Measurements from ENCODE around the gene KRTAP10-1. TPM values are rescaled to one million over a fixed set of nuclear protein-coding genes. Genes with fewer than 3 reads are reported as not detected.

The KRTAP10-1 gene
- total and polyA plus RNA-seq, 9 of the 15 experiments (the other 6 are each of a cell fraction or from before 2014, with no cell fraction given), result not detected

- TF ChIP-seq HES1 (IDR thresholded peaks at IDR 0.05; ENCODE audit: low read depth) (no peak), POLR3G (IDR thresholded peaks at IDR 0.05; ENCODE audit: extremely low read depth, insufficient read length, insufficient replicate concordance) (no peak), ATF1 (CRISPR knock-in tag; IDR thresholded peaks at IDR 0.05) (no peak), ATF1 (tag; IDR thresholded peaks at IDR 0.05) (peak; percentile 96), CBX3 (IDR thresholded peaks at IDR 0.05; ENCODE audit: borderline replicate concordance in 1 of 2, low read length in 2 of 2) (peak in 1 of 2 experiments; percentile 71; a peak in 1 of 3 replicates), KHSRP (IDR thresholded peaks at IDR 0.05) (no peak), ZBTB40 (IDR thresholded peaks at IDR 0.05) (no peak), ZBTB40 (CRISPR knock-in tag; IDR thresholded peaks at IDR 0.05) (no peak), SMC3 (conservative IDR thresholded peaks at IDR 0.05; ENCODE audit: insufficient read depth, low read depth, low read length) (no peak), ZNF384 (IDR thresholded peaks at IDR 0.05; ENCODE audit: low read depth, low read length) (no peak), DEAF1 (CRISPR knock-in tag; IDR thresholded peaks at IDR 0.05) (no peak), ZNF274 (IDR thresholded peaks at IDR 0.05; ENCODE audit: borderline replicate concordance, low read depth, low read length) (no peak), ZHX1 (conservative IDR thresholded peaks at IDR 0.05; ENCODE audit: low read length) (no peak), KAT7 (CRISPR knock-in tag; IDR thresholded peaks at IDR 0.05; ENCODE audit: borderline replicate concordance) (no peak)
Measured at GRCh38 chr21:44517175-44517899, 22.7 kb downstream of the KRTAP10-1 start (continued).

Measured in K562 (cell line).